GM12878 (cell line): ENCODE data around the gene MYO3B. TPM values are rescaled to one million over a fixed set of nuclear protein-coding genes. Genes with fewer than 3 reads are reported as not detected.

Experiments used
- ATAC-seq: fragments of 200-7000 bp; cut with Tn5 transposase; 3 replicates; pipeline ENCODE4 v1.9.1; 2020; ENCODE audit warnings: mild to moderate bottlenecking, moderate library complexity
- BruUV-seq: library from RNA; stranded (reverse); fragments of 400-500 nt; replicated peaks from 2 replicates; lab custom pipeline; 2021; lab: Mats Ljungman, UMichigan
- CTCF ChIA-PET: fragments of 300-600 bp; sonication (Branson Sonifier 250); formaldehyde crosslinking; extraction: SDS; loops from one replicate; lab custom pipeline; 2021; ENCODE audit warnings: inconsistent platforms; lab: Yijun Ruan, JAX
- POLR2A ChIA-PET: fragments of 350-600 bp; formaldehyde crosslinking; extraction: SDS; loops from one replicate; lab custom pipeline; 2021; ENCODE audit warnings: inconsistent platforms; lab: Charles Lee
- RAD21 ChIA-PET: fragments of 300-600 bp; sonication (Branson Sonifier 250); formaldehyde crosslinking; loops from one replicate; lab custom pipeline; 2023; ENCODE audit warnings: antibody characterized with exemption; ENCODE audit not compliant: unreplicated experiment; lab: Charles Lee
- SMC1A ChIA-PET: fragments of 300-600 bp; sonication (Branson Sonifier 250); formaldehyde crosslinking; loops from one replicate; lab custom pipeline; 2023; ENCODE audit not compliant: unreplicated experiment, uncharacterized antibody; lab: Charles Lee
- DNase-seq: peaks from one replicate; pipeline ENCODE4 v3.0.0-alpha.2; 2011; ENCODE audit warnings: low read depth, low spot score
- FAIRE-seq: peaks from 3 replicates; lab custom pipeline; 2011; peaks lifted over from hg19 to GRCh38; lab: Jason Lieb, UNC
- H2AFZ ChIP-seq: 2 replicates; pipeline ENCODE4 v1.6.0; 2011; ENCODE audit warnings: low read depth, low read length, control low read depth; ENCODE audit not compliant: control insufficient read depth
- H3K27ac ChIP-seq: 2 replicates; pipeline ENCODE4 v1.5.1; 2011; ENCODE audit warnings: control low read depth; ENCODE audit not compliant: control insufficient read depth, insufficient read depth
- H3K27me3 ChIP-seq, 2 experiments: replicated peaks in 1 of 2; 2 replicates each; pipeline versions ENCODE4 v1.6.0 to v1.6.1; 2011; ENCODE audit warnings: low read length in 1 of 2; ENCODE audit not compliant: control insufficient read depth in 2 of 2, insufficient read depth in 2 of 2
- H3K36me3 ChIP-seq, 2 experiments: 2 replicates each; pipeline ENCODE4 v1.5.1; 2011; ENCODE audit warnings: low read length in 1 of 2; ENCODE audit not compliant: control insufficient read depth in 2 of 2, insufficient read depth in 2 of 2
- H3K4me1 ChIP-seq: 2 replicates; pipeline ENCODE4 v1.6.1; 2011; ENCODE audit warnings: mild to moderate bottlenecking, low read length, moderate library complexity, mixed read lengths; ENCODE audit not compliant: control insufficient read depth, insufficient read depth
- H3K4me2 ChIP-seq: 2 replicates; pipeline ENCODE4 v1.6.0; 2011; ENCODE audit warnings: control low read depth; ENCODE audit not compliant: control insufficient read depth, insufficient read depth
- H3K4me3 ChIP-seq: fragments of 200-600 bp; sonication (generic); 2 replicates; pipeline ENCODE4 v1.5.1; 2016
- H3K79me2 ChIP-seq: 2 replicates; pipeline ENCODE4 v1.6.0; 2011; ENCODE audit warnings: low read length; ENCODE audit not compliant: control insufficient read depth, insufficient read depth
- H3K9ac ChIP-seq: 2 replicates; pipeline ENCODE4 v1.8.0; 2011; ENCODE audit warnings: low read length, control low read depth, mixed read lengths; ENCODE audit not compliant: control insufficient read depth, insufficient read depth
- H3K9me3 ChIP-seq: replicated peaks from 3 replicates; pipeline ENCODE4 v1.5.1; 2011; ENCODE audit warnings: mild to moderate bottlenecking, low read length; ENCODE audit not compliant: control insufficient read depth, insufficient read depth
- H4K20me1 ChIP-seq: 2 replicates; pipeline ENCODE4 v1.6.0; 2011; ENCODE audit not compliant: control insufficient read depth, insufficient read depth
- BHLHE40 ChIP-seq, 2 experiments: fragments of 450-650 bp in 1 of 2; IDR thresholded peaks; 2 replicates each; pipeline ENCODE4 v1.6.1; 2011 to 2017; ENCODE audit warnings: low read depth in 2 of 2, borderline replicate concordance in 1 of 2, improper control_type of control experiment in 1 of 2, low read length in 1 of 2, mild to moderate bottlenecking in 1 of 2
- CHD1 ChIP-seq: IDR thresholded peaks from 2 replicates; pipeline ENCODE4 v1.6.1; 2012; ENCODE audit warnings: low read depth, low read length, improper control_type of control experiment
- CHD2 ChIP-seq: IDR thresholded peaks from 2 replicates; pipeline ENCODE4 v1.6.1; 2011; ENCODE audit warnings: low read depth, low read length, improper control_type of control experiment, borderline replicate concordance
- CUX1 ChIP-seq: IDR thresholded peaks from 2 replicates; pipeline ENCODE4 v1.6.1; 2012; ENCODE audit warnings: improper control_type of control experiment, low read depth, low read length; ENCODE audit not compliant: insufficient replicate concordance
- MAX ChIP-seq: IDR thresholded peaks from 2 replicates; pipeline ENCODE4 v1.6.1; 2012; ENCODE audit warnings: low read depth, low read length, improper control_type of control experiment
- NFIC ChIP-seq: IDR thresholded peaks from 2 replicates; pipeline ENCODE4 v1.6.1; 2012; ENCODE audit warnings: low read depth, mild to moderate bottlenecking, inconsistent platforms, low read length, moderate library complexity
- SKIL ChIP-seq: fragments of 450-650 bp; IDR thresholded peaks from 2 replicates; pipeline ENCODE4 v1.6.1; 2017; ENCODE audit warnings: mild to moderate bottlenecking, low read depth, inconsistent platforms; ENCODE audit not compliant: poor library complexity, severe bottlenecking
- SREBF1 ChIP-seq: IDR thresholded peaks from 2 replicates; pipeline ENCODE4 v1.6.1; 2012; ENCODE audit warnings: mild to moderate bottlenecking, low read length
- STAT1 ChIP-seq: fragments of 450-650 bp; conservative IDR thresholded peaks from 2 replicates; pipeline ENCODE4 v1.6.1; 2014; ENCODE audit warnings: antibody characterized with exemption, mild to moderate bottlenecking
- SUZ12 ChIP-seq: fragments of 200-600 bp; sonication (generic); IDR thresholded peaks from one replicate; pipeline ENCODE4 v1.6.1; 2018; ENCODE audit warnings: antibody characterized with exemption, mild to moderate bottlenecking; ENCODE audit not compliant: unreplicated experiment
- ZNF592 ChIP-seq: fragments of 450-650 bp; IDR thresholded peaks from 2 replicates; pipeline ENCODE4 v1.6.1; 2017; ENCODE audit warnings: mild to moderate bottlenecking, moderate library complexity
- WGBS: methylation state at CpG from one replicate; pipeline ENCODE4 v1.1.6; 2016; ENCODE audit warnings: low lambda C conversion rate; ENCODE audit not compliant: insufficient replicate concordance, insufficient coverage; ENCODE audit errors: missing lambda C conversion rate; 5-methylcytosine and 5-hydroxymethylcytosine counted together
- in situ Hi-C: fragments of 300-500 bp; cut with MboI; formaldehyde crosslinking; loops from 9 replicates; pipeline ENCODE4 v1.14.3; 2018; ENCODE audit warnings: mixed read lengths
- intact Hi-C: fragments of 100-400 bp; cut with micrococcal nuclease; formaldehyde crosslinking; loops from one replicate; pipeline ENCODE4 v1.14.2; 2022; ENCODE audit not compliant: unreplicated experiment
- polyA plus RNA-seq, 11 experiments: library from polyadenylated mRNA; depleted of rRNA in 4 of 11; unstranded in 6 of 11; stranded (reverse) in 5 of 11; fragments of >200 nt; fragmentation: Nextera tagmentation in 4 of 11; fragmentation: Illumina TruSeq in 1 of 11; extraction: Ambion mirVana in 4 of 11; extraction: Trizol in 1 of 11; gene quantifications; 1 replicate in 1 of 11; 2 replicates in 10 of 11; pipeline versions ENCODE4 v1.2.1 to v1.2.3, GENCODE V29; 2011 to 2016; ENCODE audit warnings: inconsistent platforms in 2 of 11, missing spikeins in 2 of 11, low read depth in 1 of 11
- total RNA-seq, 4 experiments: library from RNA; depleted of rRNA in 3 of 4; stranded (reverse); fragments of >200 nt in 3 of 4; fragmentation: Illumina TruSeq in 1 of 4; extraction: Trizol in 1 of 4; gene quantifications; 2 replicates each; pipeline versions ENCODE4 v1.2.1 to v1.2.3, GENCODE V29; 2013 to 2021

MYO3B gene
- total and polyA plus RNA-seq, 10 of the 15 experiments (the other 5 are each of a cell fraction or from before 2014, with no cell fraction given), result 1.1 to 7.1 (median 2.1) TPM

- POLR2A ChIA-PET, result no interaction called here
- no peak for FAIRE-seq
- intact Hi-C loops (no loop called here), in situ Hi-C loops (no loop called here)
- WGBS, result 73% methylated on average over 8 of the region's 8 CpGs
- Histone ChIP-seq H3K4me2 (no peak overlapping the region), H3K27ac (no peak overlapping the region), H3K79me2 (no peaks in the 10 kb centered on the region), H3K4me3 (no peak overlapping the region), H3K4me1 (no peaks in the 10 kb centered on the region), H4K20me1 (no peaks in the 10 kb centered on the region), H2AFZ (no peak overlapping the region), H3K9me3 (no peaks in the 10 kb centered on the region), H3K27me3 (no peaks in the 10 kb centered on the region), H3K36me3 (no peaks in the 10 kb centered on the region), H3K9ac (no peak overlapping the region)
- DNase-seq, result no peak
- SMC1A ChIA-PET, result interaction anchor here (0.7 to 1.7 kb wide), 4 partner anchors 23 to 689 kb away, joined by 3 to 4 read pairs (median 3); no protein-coding TSS in a partner anchor
- CTCF ChIA-PET, result no interaction called here
- no TSS peak for BruUV-seq
- RAD21 ChIA-PET, result no interaction called here
- ATAC-seq, result no peak
- TF ChIP-seq SREBF1 (no peak), SKIL (no peak), STAT1 (no peak), CUX1 (no peak), SUZ12 (no peak), ZNF592 (no peak), BHLHE40 (IDR thresholded peaks at IDR 0.05; ENCODE audit: borderline replicate concordance in 1 of 2, low read depth in 2 of 2, low read length in 1 of 2) (no peak), CHD1 (no peak), MAX (no peak), CHD2 (no peak), NFIC (no peak)
These were observed 469.9 kb downstream of the MYO3B start for GRCh38 chr2:170647741-170648436.
